ENCODE data around the gene SHKBP1.
A peak's percentile ranks its signal among the peaks of the same experiment; 100 is the strongest.
"Not testable (repeated sequence)": the region's sequence is repeated elsewhere in the genome, so short reads cannot be mapped to it uniquely, and the experiment has no call there.

SHKBP1 gene, protein sequence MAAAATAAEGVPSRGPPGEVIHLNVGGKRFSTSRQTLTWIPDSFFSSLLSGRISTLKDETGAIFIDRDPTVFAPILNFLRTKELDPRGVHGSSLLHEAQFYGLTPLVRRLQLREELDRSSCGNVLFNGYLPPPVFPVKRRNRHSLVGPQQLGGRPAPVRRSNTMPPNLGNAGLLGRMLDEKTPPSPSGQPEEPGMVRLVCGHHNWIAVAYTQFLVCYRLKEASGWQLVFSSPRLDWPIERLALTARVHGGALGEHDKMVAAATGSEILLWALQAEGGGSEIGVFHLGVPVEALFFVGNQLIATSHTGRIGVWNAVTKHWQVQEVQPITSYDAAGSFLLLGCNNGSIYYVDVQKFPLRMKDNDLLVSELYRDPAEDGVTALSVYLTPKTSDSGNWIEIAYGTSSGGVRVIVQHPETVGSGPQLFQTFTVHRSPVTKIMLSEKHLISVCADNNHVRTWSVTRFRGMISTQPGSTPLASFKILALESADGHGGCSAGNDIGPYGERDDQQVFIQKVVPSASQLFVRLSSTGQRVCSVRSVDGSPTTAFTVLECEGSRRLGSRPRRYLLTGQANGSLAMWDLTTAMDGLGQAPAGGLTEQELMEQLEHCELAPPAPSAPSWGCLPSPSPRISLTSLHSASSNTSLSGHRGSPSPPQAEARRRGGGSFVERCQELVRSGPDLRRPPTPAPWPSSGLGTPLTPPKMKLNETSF

DNA sequence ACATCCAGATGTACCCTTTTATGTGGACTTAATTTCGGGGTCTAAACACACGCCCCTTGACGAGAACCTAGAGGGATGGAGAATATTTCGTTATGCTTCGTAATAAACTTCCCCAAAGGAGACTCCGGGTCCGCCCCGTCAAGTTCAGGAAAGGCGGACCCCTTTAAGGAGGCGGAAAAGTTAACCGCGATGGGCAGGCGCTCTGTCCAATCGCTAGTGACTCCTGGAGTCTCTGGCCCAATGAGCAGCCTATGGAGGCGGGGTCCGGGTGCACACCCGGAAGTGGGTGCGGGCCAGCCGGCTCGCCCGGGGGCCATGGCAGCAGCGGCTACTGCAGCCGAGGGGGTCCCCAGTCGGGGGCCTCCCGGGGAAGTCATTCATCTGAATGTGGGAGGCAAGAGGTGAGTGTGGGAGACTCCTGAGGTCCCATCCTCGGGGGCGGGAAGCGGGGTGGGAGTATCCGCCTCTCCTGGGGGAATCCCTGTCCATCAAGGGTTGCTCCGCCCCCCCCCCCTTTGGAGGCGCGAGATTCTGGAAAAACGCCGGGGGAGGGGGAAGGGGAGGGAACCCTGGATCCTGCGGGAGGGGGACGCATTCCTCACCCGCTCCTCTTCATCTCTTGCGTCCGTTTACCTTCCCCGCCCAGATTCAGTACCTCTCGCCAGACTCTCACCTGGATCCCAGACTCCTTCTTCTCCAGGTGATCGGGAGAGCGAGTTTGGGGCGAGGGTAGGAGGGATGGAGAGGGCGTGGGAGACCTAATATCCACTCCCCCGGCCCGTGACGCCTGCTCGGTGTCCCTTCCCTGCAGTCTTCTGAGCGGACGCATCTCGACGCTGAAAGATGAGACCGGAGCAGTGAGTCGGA lies at the start of gene SHKBP1:
SHKBP1 (plus strand) TSS at position 289 of the 867 bp plus-strand sequence; CDS start at position 316, 27 bp downstream.
- DNase-seq (peak; percentile 94), ATAC-seq (peak; percentile 99)

DNA sequence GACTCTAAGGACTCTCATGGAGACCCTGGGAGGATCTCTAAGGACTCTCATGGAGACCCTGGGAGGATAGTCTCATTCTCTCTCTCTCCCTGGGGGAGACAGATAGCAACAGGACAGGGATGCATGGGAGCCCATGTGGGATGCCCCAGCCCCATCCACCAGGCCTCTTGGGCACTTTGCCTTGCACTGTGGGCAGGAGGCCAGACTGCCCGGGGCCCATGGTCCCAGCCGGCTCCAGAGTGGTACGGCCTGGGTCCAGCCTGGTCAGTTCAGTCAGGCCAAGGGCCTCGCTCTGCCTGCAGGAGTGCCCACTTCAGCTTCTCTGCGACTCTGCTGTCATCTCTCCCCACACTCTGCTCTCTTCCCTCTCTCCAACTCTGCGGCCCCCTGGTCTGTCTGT lies 48.6 kb upstream of the SHKBP1 start:
- ATAC-seq = no peak

DNA sequence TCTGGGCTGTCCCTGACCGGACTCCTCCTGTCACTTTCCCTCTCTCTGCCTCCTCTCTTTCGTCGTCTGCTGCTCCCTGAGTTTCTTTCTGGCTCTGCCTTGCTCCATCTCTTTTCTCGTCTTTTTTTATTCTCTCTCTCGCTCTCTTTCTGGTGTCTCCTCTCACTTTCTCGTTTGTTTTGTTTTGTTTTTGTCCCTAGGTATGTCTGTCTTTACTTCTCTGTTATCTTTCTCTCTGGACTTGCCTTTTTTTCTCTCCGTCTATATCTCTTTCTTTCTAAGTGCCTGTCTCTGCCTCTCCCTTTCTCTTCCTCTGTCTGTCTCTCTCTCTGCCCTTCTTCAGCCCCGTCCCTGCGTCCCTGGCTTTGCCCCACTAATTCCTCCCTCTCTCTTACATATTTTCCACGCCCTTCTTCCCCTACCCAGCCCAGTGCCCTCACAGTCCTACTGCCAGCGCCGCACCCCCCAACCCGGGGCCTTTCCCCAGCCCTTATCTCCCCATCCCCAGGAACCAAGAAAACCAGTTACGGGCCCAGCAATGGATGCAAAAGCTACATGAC lies 48.1 kb upstream of the SHKBP1 start:
- no peak for ATAC-seq
- DNase-seq = no peak

More for the DNA sequence above, 48.6 kb upstream of the SHKBP1 start:
- DNase-seq = no peak

DNA sequence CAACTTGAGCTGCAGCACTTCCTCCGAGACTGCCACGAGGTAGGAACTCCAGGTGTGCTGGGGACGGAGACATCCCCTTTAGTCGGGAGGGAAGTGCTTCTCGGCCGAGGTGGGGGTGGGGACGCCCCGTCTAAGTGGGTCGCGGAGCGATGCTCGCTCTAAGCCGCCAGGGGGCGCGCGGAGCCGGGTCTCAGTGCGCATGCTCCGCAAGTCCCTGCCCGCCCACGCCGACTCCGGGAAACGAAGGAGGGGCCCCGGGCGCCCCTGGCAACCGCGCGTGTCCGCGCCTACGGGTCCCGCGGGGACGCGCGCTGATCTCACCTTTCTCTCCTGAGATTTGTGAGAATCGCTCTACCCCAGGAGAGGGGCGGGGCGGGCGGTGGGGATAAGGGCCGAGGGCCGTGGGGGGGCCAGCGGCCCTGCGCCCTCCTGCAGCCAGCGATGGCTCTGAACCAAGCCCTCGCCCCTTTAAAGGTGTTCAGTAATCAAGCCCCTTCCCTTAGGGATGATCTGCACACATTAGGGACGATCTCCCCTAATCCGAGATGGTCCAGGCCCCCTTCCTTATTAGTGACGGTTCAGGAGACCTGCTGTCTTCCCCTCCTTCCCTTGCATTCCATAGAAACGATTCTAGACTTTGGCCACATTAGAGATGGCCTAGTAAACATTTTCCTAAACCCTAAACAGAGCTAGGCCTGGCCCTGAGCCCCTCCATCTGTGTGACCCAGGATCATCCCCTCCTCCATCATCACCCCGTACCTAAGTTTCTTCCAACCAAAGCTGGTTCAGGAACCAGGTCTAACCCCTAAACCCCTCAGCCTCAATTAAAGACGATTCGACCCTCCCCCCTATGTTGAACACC lies 47.3 kb upstream of the SHKBP1 start:
- ATAC-seq (peak; percentile 75), DNase-seq (peak; percentile 91)

DNA sequence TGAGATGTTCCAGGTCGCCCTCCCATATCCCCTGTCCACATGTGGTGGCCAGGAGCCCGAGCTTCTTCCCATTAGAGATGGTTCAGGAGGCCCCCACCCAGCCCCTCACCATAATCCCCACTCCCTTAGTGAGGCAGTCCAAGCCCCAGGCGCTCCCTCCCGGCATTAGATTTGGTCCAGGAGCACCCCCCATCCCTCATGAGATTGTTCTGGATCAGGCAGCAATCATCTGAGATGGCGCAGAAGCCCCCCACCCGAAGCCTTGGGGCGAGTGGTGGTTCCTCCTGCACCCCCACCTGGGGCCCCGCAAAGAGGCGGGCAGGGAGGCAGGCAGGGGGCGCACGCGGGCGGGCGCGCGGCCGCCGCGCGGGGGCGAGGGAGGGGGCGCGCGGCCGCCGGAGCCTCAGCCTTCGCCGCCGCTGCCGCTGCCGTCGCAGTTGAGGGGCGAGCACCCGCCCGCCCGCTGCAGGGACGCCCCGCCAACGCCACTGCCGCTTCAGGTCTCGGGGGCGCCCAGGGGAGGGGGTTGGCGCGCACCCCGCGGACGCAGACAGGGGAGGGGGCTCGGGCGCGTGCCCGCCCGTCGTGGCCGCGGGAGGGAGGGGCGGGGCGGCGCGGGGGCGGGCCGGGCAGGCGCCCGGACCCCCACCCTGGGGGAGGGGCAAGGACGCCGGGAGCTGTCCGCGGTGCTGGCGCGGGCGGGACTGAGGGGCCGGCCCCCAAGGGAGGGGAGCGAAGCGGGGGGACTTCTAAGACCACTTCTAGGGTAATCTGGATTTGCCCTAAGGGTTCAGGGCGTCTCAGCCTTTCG lies 46.4 kb upstream of the SHKBP1 start:
- DNase-seq (peak; percentile 28), ATAC-seq (no peak)

DNA sequence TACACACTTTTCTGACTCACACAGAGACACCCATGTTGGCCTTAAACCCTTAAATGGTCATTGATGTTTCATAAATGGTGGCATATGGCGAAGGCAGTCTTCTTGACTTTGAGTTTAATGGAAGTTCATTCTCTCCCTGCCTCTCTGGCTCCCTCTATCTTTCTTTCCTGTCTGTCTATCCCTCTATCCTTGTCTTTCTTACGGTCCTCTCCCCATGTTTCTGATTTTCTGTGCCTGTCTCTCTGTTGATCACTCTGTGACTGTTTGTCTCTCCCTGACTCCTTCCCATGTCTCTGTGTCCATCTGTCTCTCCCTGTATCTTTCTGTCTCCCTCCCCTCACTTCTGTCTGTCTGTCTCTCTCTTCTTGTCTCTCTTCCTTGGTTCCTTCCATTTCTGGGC lies 43.2 kb upstream of the SHKBP1 start:
- ATAC-seq (no peak), DNase-seq (no peak)

DNA sequence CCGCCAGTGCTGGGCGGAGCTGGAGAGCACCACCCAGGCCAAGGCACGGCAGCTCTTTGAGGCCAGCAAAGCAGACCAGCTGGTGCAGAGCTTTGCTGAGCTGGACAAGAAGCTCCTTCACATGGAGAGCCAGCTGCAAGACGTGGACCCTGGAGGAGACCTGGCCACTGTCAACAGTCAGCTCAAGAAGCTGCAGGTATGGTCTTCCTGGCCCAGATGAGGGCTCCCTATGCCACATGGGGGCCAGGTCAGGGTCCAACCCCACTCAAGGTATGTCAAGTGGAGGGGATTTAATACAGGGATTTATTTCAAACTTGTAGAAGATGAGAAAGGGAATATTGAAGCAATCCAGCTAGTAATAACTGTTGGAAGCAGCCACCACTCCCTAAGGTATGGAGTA lies 42.5 kb upstream of the SHKBP1 start:
- DNase-seq = no peak
- ATAC-seq = no peak

DNA sequence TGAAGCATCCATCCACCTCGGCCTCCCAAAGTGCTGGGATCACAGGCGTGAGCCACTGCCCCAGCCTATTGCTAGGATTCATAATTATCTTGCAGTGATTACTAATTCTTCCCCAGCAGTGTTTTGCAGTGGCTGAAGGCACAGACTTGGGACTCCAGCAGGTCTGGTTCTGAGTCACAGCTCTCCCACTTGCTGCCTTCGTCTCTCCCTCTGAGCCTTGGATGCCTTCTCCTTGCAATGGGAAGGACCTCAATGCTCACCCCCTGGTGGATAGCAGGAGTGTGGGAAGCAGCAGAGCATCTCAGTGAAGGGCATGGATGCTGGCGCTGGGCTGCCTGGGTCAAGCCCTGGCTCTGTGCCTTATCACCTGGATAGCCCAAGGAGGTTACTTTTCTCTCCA lies 37.6 kb upstream of the SHKBP1 start:
- DNase-seq (no peak), ATAC-seq (no peak)

DNA sequence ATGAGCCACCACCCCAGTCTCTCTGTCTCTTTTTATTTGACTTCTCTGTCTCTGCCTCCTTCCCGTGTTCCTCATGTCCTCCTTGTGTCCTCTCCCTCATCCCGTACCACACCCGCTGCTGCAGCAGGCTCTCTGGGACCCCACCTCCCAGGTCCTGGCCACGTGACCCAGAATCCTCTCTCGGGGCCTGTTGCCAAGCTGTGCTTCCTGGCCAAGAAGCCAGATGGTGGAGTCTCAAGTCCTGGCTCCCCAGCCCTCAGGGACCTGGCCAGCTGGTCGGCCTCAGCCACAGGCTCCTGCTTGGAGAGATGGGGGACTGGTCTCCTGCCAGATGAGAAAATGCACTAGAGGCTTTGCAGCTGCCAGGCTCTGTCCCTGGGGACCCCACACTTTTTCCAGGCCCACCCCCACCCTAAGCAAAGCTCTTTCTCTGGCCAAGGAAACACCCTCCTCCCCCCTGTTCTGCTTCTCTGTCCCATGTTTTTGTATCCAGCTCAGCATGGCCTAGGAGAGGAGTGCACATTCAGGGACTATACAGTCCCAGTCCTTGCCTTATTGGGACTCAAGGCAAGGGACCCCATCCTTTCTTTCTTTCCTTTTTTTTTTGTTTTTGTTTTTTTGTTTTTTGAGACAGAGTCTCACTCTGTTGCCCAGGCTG lies 34.3 kb upstream of the SHKBP1 start:
- DNase-seq = no peak
- no peak for ATAC-seq

DNA sequence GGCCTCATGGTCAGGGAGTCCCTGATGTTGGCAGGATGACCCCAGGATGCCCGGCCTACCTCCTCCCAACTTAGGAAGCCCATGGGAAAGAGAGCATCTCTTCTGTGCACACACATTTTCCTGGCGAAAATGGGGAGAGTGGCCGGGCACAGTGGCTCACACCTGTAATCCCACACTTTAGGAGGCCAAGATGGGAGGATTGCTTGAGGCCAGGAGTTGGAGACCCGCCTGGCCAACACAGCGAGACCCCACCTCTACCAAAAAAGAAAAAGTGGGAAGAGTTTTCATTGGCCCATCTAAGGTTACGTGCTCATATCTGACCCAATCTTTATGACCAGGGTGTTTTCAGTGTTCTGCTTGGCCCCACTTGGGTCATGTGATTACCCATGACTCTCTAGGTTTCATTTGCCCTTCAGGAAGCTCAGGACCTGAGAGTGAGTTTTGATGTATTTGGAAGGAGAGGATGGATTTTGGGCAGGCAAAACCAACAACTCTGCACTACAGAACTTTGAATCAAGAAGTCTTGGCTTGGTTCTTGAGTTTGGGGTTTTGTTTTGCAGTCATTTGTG lies 33.6 kb upstream of the SHKBP1 start:
- ATAC-seq (no peak), DNase-seq (no peak)

DNA sequence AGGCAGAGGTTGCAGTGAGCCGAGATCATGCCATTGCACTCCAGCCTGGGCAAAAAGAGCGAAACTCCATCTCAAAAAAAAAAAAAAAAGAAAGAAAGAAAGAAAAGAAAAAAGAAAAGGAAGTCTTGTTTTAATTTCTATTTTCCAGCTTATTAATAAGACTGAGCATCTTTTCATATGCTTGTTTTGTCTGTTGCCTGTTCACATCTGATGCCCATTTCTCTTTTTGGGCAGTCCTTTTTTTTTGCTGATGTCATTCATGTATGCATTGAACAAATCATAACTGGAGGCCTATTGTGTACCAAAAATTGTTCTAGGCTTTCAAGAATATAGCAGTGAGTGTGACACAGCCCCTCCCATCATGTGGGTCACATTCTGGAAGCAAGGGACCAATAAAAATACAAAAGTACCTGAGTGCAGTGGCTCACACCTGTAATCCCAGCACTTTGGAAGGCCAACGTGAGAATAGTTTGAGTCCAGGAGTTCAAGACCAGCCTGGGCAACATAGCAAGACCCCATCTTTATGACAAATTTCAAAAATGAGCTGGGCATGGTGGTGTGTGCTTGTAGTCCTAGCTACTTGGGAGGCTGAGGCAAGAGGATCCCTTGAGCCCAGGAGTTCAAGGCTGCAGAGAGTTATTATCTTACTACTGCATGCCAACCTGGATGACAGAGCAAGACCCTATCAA lies 30.4 kb upstream of the SHKBP1 start:
- ATAC-seq, DNase-seq: not testable (repeated sequence)

DNA sequence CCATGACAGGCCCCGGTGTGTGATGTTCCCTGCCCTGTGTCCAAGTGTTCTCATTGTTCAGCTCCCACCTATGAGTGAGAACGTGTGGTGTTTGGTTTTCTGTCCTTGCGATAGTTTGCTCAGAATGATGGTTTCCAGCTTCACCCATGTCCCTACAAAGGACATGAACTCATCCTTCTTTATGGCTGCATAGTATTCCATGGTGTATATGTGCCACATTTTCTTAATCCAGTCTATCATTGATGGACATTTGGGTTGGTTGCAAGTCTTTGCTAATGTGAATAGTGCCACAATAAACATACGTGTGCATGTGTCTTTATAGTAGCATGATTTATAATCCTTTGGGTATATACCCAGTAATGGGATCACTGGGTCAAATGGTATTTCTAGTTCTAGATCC lies 29.5 kb upstream of the SHKBP1 start:
- not testable (repeated sequence) for ATAC-seq, DNase-seq

DNA sequence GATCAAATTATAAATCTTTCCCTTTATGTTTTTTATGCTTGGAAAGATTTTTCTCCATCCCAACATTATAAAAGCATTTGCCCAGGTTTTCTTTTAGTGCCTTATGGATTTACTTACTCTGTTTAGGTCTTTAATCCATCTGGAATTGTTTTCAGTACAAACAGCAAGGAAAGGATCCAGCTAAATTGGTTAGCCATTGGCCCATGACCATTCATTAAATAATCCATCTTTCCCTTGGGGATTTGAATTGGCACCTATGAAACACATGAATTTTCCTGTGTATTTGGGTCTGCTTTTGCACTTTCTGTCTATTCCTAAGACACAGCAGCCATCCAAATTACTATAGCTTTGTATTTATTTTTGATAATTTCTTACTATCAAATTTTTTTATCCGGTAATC lies 28.8 kb upstream of the SHKBP1 start:
- ATAC-seq (no peak), DNase-seq (no peak)

DNA sequence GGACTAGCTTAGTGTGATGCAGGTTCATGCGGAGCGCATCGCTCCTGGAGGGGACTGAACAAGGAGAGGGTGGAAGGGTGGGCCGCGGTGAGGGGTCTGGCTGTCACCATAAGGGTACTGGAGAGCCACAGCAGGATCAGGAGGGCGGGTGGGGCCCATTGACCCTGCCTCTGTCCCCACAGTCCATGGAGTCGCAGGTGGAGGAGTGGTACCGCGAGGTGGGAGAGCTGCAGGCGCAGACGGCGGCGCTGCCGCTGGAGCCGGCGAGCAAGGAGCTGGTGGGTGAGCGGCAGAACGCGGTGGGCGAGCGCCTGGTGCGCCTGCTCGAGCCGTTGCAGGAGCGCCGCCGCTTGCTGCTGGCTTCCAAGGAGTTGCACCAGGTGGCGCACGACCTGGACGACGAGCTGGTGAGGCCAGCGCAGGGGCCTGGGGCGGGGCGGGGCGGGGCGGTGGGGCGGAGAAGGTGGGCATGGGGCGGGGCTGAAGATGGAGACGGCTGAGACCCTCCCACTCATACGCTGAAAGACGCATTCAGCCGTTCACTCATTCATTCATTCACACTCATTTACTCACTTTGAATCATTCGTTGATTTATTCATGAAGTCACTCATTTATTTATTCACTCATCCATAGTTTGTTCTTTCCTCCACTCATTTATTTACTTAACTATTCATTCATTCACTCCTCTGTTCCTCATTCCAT lies 27.5 kb upstream of the SHKBP1 start:
- DNase-seq (peak; percentile 83), ATAC-seq (peak; percentile 96)

DNA sequence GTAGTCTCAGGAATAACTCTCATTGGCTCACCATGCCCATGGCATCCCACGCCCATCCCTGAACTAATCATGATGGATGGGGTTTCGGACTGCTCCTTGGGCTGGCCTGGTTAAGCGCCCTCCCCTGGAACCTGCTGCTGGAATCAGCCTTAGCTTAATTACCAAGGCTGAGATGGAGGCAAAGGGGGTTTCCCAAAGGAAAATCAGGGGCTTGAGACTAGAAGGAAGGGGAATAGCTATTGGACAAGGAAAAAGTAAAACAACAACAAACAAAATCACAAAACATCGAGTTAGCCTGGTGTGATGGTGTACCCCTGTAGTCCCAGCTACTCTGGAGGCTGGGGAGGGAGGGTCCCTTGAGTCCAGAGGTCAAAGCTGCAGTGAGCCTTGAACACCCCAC lies 25.7 kb upstream of the SHKBP1 start:
- no peak for DNase-seq
- no peak for ATAC-seq

DNA sequence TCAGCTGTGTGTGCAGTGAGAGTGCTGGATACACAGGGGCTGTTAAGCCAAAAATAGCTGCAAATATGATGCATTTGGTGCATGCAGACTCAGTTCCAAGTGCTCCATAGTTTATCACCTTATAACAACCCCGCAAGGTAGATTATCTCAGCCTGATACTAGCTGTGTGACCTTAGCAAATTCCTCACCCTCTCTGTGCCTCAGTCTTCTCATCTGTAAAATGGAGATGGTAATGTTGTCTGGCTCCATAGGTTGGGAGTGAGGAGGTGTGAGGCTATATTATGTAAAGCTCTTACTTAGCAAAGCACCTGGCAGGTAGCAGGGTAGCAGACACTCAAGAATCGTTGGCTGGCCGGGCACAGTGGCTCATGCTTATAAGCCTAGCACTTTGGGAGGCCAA lies 23.8 kb upstream of the SHKBP1 start:
- ATAC-seq (no peak), DNase-seq (no peak)

DNA sequence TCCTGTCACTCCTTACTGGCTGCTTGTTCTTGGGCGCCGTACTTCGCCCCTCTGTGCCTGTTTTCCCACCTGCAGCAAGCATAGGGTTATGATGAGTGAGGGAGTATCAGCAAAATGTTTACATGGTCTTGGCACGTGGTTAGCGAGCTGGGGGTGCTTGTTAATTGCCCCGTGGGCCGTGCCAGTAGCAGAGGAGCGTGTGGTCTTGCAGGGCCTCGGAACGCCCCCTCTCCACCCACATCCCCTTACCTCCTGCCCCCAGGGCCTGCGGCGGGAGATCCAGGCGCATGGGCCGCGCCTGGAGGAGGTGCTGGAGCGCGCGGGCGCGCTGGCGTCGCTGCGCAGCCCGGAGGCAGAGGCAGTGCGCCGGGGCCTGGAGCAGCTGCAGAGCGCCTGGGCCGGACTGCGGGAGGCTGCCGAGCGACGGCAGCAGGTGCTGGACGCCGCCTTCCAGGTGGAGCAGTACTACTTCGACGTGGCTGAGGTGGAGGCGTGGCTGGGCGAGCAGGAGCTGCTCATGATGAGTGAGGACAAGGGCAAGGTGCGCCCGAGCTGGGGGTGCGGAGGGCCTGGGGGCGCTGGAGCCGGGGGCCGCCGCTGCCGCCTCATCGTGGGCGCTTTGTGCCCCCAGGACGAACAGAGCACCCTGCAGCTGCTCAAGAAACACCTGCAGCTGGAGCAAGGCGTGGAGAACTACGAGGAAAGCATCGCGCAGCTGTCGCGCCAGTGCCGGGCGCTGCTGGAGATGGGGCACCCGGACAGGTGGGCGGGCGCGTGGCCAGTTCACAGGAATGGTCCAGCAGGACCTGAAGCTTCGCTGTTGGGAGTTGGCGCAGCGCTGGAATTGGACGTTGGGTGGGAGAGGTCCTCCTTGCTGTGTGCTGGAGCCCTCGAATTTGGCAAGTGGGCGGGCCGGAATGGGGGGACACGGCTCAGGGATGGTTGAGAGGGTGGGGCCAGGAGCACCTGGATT lies 22.5 kb upstream of the SHKBP1 start:
- no peak for ATAC-seq
- DNase-seq = no peak

Data from stimulated activated naive CD8-positive, alpha-beta T cell treated with anti-CD3 and anti-CD28 coated beads, Interleukin-15, Interleukin-2, amounts not matched to agents 100 U/mL and 50 U/mL, for 24 hours (primary cell).